HG02870 (cell line): Measurements from ENCODE around the gene C9.
"Not testable (repeated sequence)": the region's sequence is repeated elsewhere in the genome, so short reads cannot be mapped to it uniquely, and the experiment has no call there.

Experiments
- ATAC-seq: cut with Tn5 transposase; IDR thresholded peaks from one replicate; pipeline ENCODE4 v1.9.1; 2021; ENCODE audit warnings: mild to moderate bottlenecking, moderate library complexity; ENCODE audit not compliant: unreplicated experiment

Gene C9

GRCh38 chr5:39267186-39267585 lies 97.1 kb downstream of the C9 start:
- ATAC-seq = no peak

- ATAC-seq = no peak
Observed at GRCh38 chr5:39266442-39266841, 97.9 kb downstream of the C9 start.

GRCh38 chr5:39264528-39264927 lies 99.8 kb downstream of the C9 start:
- ATAC-seq = peak; percentile 50

- no peak for ATAC-seq
Observed at GRCh38 chr5:39262981-39263380, 101.3 kb downstream of the C9 start.

- ATAC-seq = no peak
Observed at GRCh38 chr5:39260095-39260494, 104.2 kb downstream of the C9 start.

GRCh38 chr5:39257554-39257953 lies 106.7 kb downstream of the C9 start:
- no peak for ATAC-seq

GRCh38 chr5:39256477-39257235 lies 107.6 kb downstream of the C9 start:
- no peak for ATAC-seq

GRCh38 chr5:39255406-39255805 lies 108.9 kb downstream of the C9 start:
- ATAC-seq = no peak

GRCh38 chr5:39254671-39255070 lies 109.6 kb downstream of the C9 start:
- ATAC-seq = no peak

GRCh38 chr5:39253196-39253595 lies 111.1 kb downstream of the C9 start:
- no peak for ATAC-seq

GRCh38 chr5:39249564-39250274 lies 114.6 kb downstream of the C9 start:
- ATAC-seq = no peak

GRCh38 chr5:39249069-39249468 lies 115.2 kb downstream of the C9 start:
- no peak for ATAC-seq

- ATAC-seq = no peak
Observed at GRCh38 chr5:39240750-39241149, 123.5 kb downstream of the C9 start.

GRCh38 chr5:39238366-39239105 lies 125.8 kb downstream of the C9 start:
- ATAC-seq = no peak

GRCh38 chr5:39236718-39237117 lies 127.6 kb downstream of the C9 start:
- no peak for ATAC-seq

- no peak for ATAC-seq
Observed at GRCh38 chr5:39235648-39236047, 128.6 kb downstream of the C9 start.

GRCh38 chr5:39234494-39234893 lies 129.8 kb downstream of the C9 start:
- ATAC-seq = not testable (repeated sequence)
